ENCODE measurements around the gene IER5. TPM values are rescaled to one million over a fixed set of nuclear protein-coding genes. Genes with fewer than 3 reads are reported as not detected.
"Not testable (repeated sequence)": the region's sequence is repeated elsewhere in the genome, so short reads cannot be mapped to it uniquely, and the experiment has no call there.

IER5 gene
- total and polyA plus RNA-seq, 4 donors: 18.6 to 34.5 (median 26.2) TPM

DNA sequence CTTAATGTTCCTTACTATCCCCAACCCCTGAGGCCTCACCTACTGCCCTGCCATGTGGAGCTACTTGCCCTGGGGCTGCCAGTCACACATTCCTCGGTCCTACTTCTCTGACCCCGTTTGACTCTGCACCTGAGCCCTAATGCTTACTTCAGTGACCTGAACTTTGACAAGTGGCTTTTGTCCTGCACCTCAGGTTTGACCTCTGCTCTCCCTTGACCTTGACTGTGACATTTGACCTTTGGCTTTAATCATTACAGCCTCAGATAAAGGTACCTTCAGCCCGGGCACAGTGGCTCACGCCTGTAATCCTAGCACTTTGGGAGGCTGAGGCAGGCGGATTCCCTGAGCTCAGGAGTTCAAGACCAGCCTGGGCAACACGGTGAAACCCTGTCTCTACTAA is 31.9 kb upstream of the IER5 start:
- TF ChIP-seq, protein P1, sequence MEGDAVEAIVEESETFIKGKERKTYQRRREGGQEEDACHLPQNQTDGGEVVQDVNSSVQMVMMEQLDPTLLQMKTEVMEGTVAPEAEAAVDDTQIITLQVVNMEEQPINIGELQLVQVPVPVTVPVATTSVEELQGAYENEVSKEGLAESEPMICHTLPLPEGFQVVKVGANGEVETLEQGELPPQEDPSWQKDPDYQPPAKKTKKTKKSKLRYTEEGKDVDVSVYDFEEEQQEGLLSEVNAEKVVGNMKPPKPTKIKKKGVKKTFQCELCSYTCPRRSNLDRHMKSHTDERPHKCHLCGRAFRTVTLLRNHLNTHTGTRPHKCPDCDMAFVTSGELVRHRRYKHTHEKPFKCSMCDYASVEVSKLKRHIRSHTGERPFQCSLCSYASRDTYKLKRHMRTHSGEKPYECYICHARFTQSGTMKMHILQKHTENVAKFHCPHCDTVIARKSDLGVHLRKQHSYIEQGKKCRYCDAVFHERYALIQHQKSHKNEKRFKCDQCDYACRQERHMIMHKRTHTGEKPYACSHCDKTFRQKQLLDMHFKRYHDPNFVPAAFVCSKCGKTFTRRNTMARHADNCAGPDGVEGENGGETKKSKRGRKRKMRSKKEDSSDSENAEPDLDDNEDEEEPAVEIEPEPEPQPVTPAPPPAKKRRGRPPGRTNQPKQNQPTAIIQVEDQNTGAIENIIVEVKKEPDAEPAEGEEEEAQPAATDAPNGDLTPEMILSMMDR (IDR thresholded peaks at IDR 0.05; ENCODE audit: control extremely low read depth, extremely low read depth): no peak
- ATAC-seq (ENCODE audit: insufficient read depth, low FRiP score): no peak
- Histone ChIP-seq H3K27me3 (ENCODE audit: control insufficient read depth in 3 of 3, insufficient read depth in 3 of 3, low read length in 2 of 3) (no peaks in the 10 kb centered on the region), H3K4me1 (ENCODE audit: control insufficient read depth in 5 of 5, insufficient read depth in 5 of 5, low read length in 5 of 5) (peaks cover 0 to 2% (median 0%) of the 10 kb centered on the region in 5 donors), H3K27ac (ENCODE audit: low read depth in 1 of 2, low read length in 1 of 2) (no peak overlapping the region), H3K4me3 (no peak overlapping the region), H3K9me3 (ENCODE audit: control insufficient read depth in 4 of 4, insufficient read depth in 3 of 4, low read length in 3 of 4) (peaks cover 0 to 3% (median 1%) of the 10 kb centered on the region in 4 donors), H3K9ac (ENCODE audit: insufficient read depth in 1 of 2, low read length in 2 of 2) (no peak overlapping the region), H3K36me3 (ENCODE audit: control insufficient read depth in 4 of 4, insufficient read depth in 4 of 4, low read length in 4 of 4) (peaks cover 0 to 3% (median 0%) of the 10 kb centered on the region in 4 donors)
- WGBS, 2 donors: 92 to 93% methylated on average over 6 of the region's 6 CpGs
- no peak for DNase-seq

DNA sequence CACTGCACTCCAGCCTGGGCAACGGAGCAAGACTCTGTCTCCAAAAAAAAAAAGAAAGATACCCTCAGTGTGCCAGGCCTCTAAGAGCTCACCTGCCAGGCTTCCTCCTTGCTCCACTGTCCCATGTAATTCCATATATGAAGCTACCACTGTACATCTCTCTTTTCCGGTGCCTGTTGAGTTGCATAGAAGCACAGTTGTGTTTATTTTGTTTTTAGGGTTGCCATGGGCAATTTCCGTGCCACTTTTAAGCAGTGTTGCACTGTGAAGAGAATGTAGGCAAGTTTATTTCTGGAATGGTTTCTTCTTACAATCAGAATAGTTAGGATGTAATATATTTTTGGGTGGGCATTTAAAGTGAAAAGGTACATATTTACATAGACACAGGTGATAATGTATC is 31.4 kb upstream of the IER5 start:
- ATAC-seq (ENCODE audit: insufficient read depth, low FRiP score) (no peak), DNase-seq (peak in 1 of 3 donors; percentile 20)
- 42 to 49% methylated on average over 3 of the region's 3 CpGs for WGBS, 2 donors

DNA sequence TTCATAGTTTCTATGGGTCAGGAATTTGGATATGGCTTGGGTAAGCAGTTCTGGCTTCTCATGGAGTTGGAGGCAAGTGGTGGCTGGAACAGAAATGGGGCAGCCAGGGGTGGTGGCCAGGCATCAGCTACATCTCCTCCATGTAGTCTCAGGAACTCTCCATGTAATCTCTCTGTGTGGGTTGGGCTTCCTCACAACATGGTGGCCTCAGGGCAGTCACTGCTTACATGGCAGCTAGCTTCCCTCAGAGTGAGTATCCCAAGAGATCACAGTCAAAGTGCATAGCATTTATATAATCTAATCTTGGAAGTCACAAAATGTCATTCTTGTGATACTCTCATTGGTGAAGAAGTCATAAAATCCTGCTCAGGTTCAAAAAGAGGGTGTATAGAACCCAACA is 29.1 kb upstream of the IER5 start:
- H3K4me1 ChIP-seq (ENCODE audit: control insufficient read depth in 5 of 5, insufficient read depth in 5 of 5, low read length in 5 of 5): peaks cover 0 to 2% (median 0%) of the 10 kb centered on the region in 5 donors
- no peak overlapping the region for H3K27ac ChIP-seq (ENCODE audit: low read depth in 1 of 2, low read length in 1 of 2)
- no peak overlapping the region for H3K4me3 ChIP-seq
- H3K9me3 ChIP-seq (ENCODE audit: control insufficient read depth in 4 of 4, insufficient read depth in 3 of 4, low read length in 3 of 4): peaks cover 0 to 3% (median 1%) of the 10 kb centered on the region in 4 donors
- H3K9ac ChIP-seq (ENCODE audit: insufficient read depth in 1 of 2, low read length in 2 of 2): no peak overlapping the region
- DNase-seq (no peak), ATAC-seq (ENCODE audit: insufficient read depth, low FRiP score) (no peak)
- H3K27me3 ChIP-seq (ENCODE audit: control insufficient read depth in 3 of 3, insufficient read depth in 3 of 3, low read length in 2 of 3): no peaks in the 10 kb centered on the region
- H3K36me3 ChIP-seq (ENCODE audit: control insufficient read depth in 4 of 4, insufficient read depth in 4 of 4, low read length in 4 of 4): no peaks in the 10 kb centered on the region
- TF ChIP-seq, protein P1 (IDR thresholded peaks at IDR 0.05; ENCODE audit: control extremely low read depth, extremely low read depth): no peak

More for the DNA sequence above, 31.4 kb upstream of the IER5 start:
- no peak overlapping the region for H3K4me3 ChIP-seq
- H3K36me3 ChIP-seq (ENCODE audit: control insufficient read depth in 4 of 4, insufficient read depth in 4 of 4, low read length in 4 of 4): peaks cover 0 to 3% (median 0%) of the 10 kb centered on the region in 4 donors
- H3K27me3 ChIP-seq (ENCODE audit: control insufficient read depth in 3 of 3, insufficient read depth in 3 of 3, low read length in 2 of 3): no peaks in the 10 kb centered on the region
- peaks cover 0 to 3% (median 1%) of the 10 kb centered on the region in 4 donors for H3K9me3 ChIP-seq (ENCODE audit: control insufficient read depth in 4 of 4, insufficient read depth in 3 of 4, low read length in 3 of 4)
- H3K9ac ChIP-seq (ENCODE audit: insufficient read depth in 1 of 2, low read length in 2 of 2): no peak overlapping the region
- peaks cover 0 to 2% (median 0%) of the 10 kb centered on the region in 5 donors for H3K4me1 ChIP-seq (ENCODE audit: control insufficient read depth in 5 of 5, insufficient read depth in 5 of 5, low read length in 5 of 5)
- TF ChIP-seq, protein P1 (IDR thresholded peaks at IDR 0.05; ENCODE audit: control extremely low read depth, extremely low read depth): no peak
- no peak overlapping the region for H3K27ac ChIP-seq (ENCODE audit: low read depth in 1 of 2, low read length in 1 of 2)

DNA sequence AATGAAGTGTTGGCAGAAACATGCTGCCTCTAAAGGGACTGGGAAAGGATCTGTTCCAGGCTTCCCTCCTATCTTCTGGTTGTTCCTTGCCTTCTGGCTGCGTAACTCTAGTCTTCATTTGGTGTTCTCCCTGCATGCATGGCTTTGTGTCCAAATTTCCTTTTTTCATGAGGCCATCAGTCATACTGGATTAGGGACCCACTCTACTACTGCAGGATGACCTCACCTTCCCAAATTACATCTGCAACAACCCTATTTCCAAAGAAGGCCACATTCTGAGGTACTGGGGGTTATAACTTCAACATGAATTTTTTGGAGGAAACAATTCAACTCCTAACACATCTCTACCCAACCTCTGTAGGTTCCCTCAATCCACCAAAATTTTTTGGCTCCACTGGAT is 28.4 kb upstream of the IER5 start:
- TF ChIP-seq, protein P1 (IDR thresholded peaks at IDR 0.05; ENCODE audit: control extremely low read depth, extremely low read depth): no peak
- Histone ChIP-seq H3K9ac (ENCODE audit: insufficient read depth in 1 of 2, low read length in 2 of 2) (no peak overlapping the region), H3K27ac (ENCODE audit: low read depth in 1 of 2, low read length in 1 of 2) (no peak overlapping the region), H3K4me3 (no peak overlapping the region), H3K27me3 (ENCODE audit: control insufficient read depth in 3 of 3, insufficient read depth in 3 of 3, low read length in 2 of 3) (no peaks in the 10 kb centered on the region), H3K4me1 (ENCODE audit: control insufficient read depth in 5 of 5, insufficient read depth in 5 of 5, low read length in 5 of 5) (peaks cover 0 to 2% (median 0%) of the 10 kb centered on the region in 5 donors), H3K36me3 (ENCODE audit: control insufficient read depth in 4 of 4, insufficient read depth in 4 of 4, low read length in 4 of 4) (no peaks in the 10 kb centered on the region), H3K9me3 (ENCODE audit: control insufficient read depth in 4 of 4, insufficient read depth in 3 of 4, low read length in 3 of 4) (peaks cover 0 to 3% (median 1%) of the 10 kb centered on the region in 4 donors)
- ATAC-seq (ENCODE audit: insufficient read depth, low FRiP score): no peak
- WGBS, 2 donors: 97 to 100% methylated on average over 1 of the region's 1 CpG
- no peak for DNase-seq

DNA sequence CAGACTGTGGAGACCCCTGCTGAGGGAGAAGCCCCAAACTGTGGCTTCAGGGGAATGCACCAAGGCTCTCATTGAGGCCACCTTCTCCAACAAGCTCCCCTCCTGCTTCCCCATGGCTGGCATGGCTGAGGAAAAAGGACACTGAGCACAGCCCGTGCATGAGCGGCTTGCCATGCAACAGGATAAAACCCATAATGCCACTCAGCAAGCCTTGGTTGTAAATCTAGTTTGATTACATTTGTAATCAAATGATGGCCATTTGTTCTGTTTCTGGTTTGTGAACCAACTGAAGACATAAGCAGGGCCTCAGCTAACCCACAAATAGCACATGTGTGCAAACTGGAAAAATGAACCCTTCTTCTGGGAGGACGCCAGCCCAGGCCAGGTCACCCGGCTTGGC is 27.6 kb upstream of the IER5 start:
- WGBS, 2 donors: 88 to 99% methylated on average over 2 to 4 of the region's 4 CpGs
- not testable (repeated sequence) for H3K27me3 ChIP-seq (ENCODE audit: control insufficient read depth in 3 of 3, insufficient read depth in 3 of 3, low read length in 2 of 3); H3K36me3 ChIP-seq (ENCODE audit: control insufficient read depth in 4 of 4, insufficient read depth in 4 of 4, low read length in 4 of 4); H3K9ac ChIP-seq (ENCODE audit: insufficient read depth in 1 of 2, low read length in 2 of 2); DNase-seq; H3K4me3 ChIP-seq; H3K27ac ChIP-seq (ENCODE audit: low read depth in 1 of 2, low read length in 1 of 2); H3K9me3 ChIP-seq (ENCODE audit: control insufficient read depth in 4 of 4, insufficient read depth in 3 of 4, low read length in 3 of 4); H3K4me1 ChIP-seq (ENCODE audit: control insufficient read depth in 5 of 5, insufficient read depth in 5 of 5, low read length in 5 of 5); ATAC-seq (ENCODE audit: insufficient read depth, low FRiP score)
